Fibroblast of lung (primary cell): ENCODE data around the gene CRYAA.

ENCODE experiments used
- EZH2 ChIP-seq: IDR thresholded peaks from 2 replicates; pipeline ENCODE4 v1.5.1; 2012; ENCODE audit warnings: low read length, control low read depth, mild to moderate bottlenecking; ENCODE audit errors: missing control alignments
- TF ChIP-seq, protein P1 (sequence below), 2 donors: IDR thresholded peaks in 1 of 2; conservative IDR thresholded peaks in 1 of 2; 1 replicate in 1 of 2; 2 replicates in 1 of 2; pipeline ENCODE4 v1.5.1; 2011 to 2012; ENCODE audit warnings: low read length in 2 of 2, control low read depth in 1 of 2, inconsistent platforms in 1 of 2, low read depth in 1 of 2, mild to moderate bottlenecking in 1 of 2

GRCh38 chr21:43189936-43190335, 21.1 kb downstream of the CRYAA start:
- TF ChIP-seq EZH2, result no peak
- TF ChIP-seq, protein P1, sequence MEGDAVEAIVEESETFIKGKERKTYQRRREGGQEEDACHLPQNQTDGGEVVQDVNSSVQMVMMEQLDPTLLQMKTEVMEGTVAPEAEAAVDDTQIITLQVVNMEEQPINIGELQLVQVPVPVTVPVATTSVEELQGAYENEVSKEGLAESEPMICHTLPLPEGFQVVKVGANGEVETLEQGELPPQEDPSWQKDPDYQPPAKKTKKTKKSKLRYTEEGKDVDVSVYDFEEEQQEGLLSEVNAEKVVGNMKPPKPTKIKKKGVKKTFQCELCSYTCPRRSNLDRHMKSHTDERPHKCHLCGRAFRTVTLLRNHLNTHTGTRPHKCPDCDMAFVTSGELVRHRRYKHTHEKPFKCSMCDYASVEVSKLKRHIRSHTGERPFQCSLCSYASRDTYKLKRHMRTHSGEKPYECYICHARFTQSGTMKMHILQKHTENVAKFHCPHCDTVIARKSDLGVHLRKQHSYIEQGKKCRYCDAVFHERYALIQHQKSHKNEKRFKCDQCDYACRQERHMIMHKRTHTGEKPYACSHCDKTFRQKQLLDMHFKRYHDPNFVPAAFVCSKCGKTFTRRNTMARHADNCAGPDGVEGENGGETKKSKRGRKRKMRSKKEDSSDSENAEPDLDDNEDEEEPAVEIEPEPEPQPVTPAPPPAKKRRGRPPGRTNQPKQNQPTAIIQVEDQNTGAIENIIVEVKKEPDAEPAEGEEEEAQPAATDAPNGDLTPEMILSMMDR (conservative IDR thresholded peaks at IDR 0.05 in 1 of 2, IDR thresholded peaks at IDR 0.05 in 1 of 2; ENCODE audit: low read depth in 1 of 2, low read length in 2 of 2), result no peak
